SK-N-SH treated with all-trans-retinoic acid at 6 μM for 48 hours (cell line): Measurements from ENCODE around the gene CD86.

Experiments used
- ARNTL ChIP-seq: fragments of 450-650 bp; formaldehyde crosslinking; IDR thresholded peaks from 2 replicates; pipeline ENCODE4 v1.5.0; 2020; ENCODE audit warnings: low read depth, mild to moderate bottlenecking, moderate library complexity, borderline replicate concordance
- BACH2 ChIP-seq: fragments of 250-450 bp; sonication (Bioruptor Pico); IDR thresholded peaks from 2 replicates; pipeline ENCODE4 v1.9.0; 2021; ENCODE audit warnings: mild to moderate bottlenecking, borderline replicate concordance
- CREB5 ChIP-seq: fragments of 250-450 bp; sonication (Bioruptor Pico); IDR thresholded peaks from 2 replicates; pipeline ENCODE4 v1.5.1; 2020; ENCODE audit warnings: low read depth, mild to moderate bottlenecking, moderate library complexity
- CSRNP3 ChIP-seq: fragments of 250-450 bp; sonication (Bioruptor Pico); IDR thresholded peaks from 2 replicates; pipeline ENCODE4 v1.5.1; 2021; ENCODE audit warnings: mild to moderate bottlenecking, moderate library complexity
- ISL1 ChIP-seq: fragments of 250-450 bp; sonication (Bioruptor Pico); IDR thresholded peaks from 2 replicates; pipeline ENCODE4 v2.1.2; 2022; ENCODE audit warnings: mild to moderate bottlenecking, moderate library complexity
- OSR1 ChIP-seq: fragments of 250-450 bp; sonication (Bioruptor Pico); IDR thresholded peaks from 2 replicates; pipeline ENCODE4 v1.8.0; 2022; ENCODE audit warnings: moderate library complexity, mild to moderate bottlenecking, inconsistent platforms
- PATZ1 ChIP-seq: fragments of 250-450 bp; sonication (Bioruptor Pico); IDR thresholded peaks from 2 replicates; pipeline ENCODE4 v1.8.0; 2020; ENCODE audit warnings: mild to moderate bottlenecking, moderate library complexity, borderline replicate concordance
- TOX ChIP-seq: fragments of 250-450 bp; sonication (Bioruptor Pico); IDR thresholded peaks from 2 replicates; pipeline ENCODE4 v1.8.0; 2021; ENCODE audit warnings: mild to moderate bottlenecking, moderate library complexity, borderline replicate concordance
- ZC3H10 ChIP-seq: fragments of 250-450 bp; sonication (Bioruptor Pico); IDR thresholded peaks from 2 replicates; pipeline ENCODE4 v1.5.1; 2021; ENCODE audit warnings: mild to moderate bottlenecking, moderate library complexity
- ZFP30 ChIP-seq: fragments of 450-650 bp; formaldehyde crosslinking; IDR thresholded peaks from 2 replicates; pipeline ENCODE4 v1.5.0; 2022; ENCODE audit warnings: mild to moderate bottlenecking, moderate library complexity
- ZNF565 ChIP-seq: fragments of 450-650 bp; formaldehyde crosslinking; conservative IDR thresholded peaks from 2 replicates; pipeline ENCODE4 v1.5.0; 2020; ENCODE audit warnings: low read depth, mild to moderate bottlenecking, moderate library complexity
- ZNF8 ChIP-seq: fragments of 450-650 bp; formaldehyde crosslinking; IDR thresholded peaks from 2 replicates; pipeline ENCODE4 v1.5.0; 2020; ENCODE audit warnings: mild to moderate bottlenecking, moderate library complexity

GRCh38 chr3:122079524-122080206 lies 24.5 kb downstream of the CD86 start:
- TF ChIP-seq ZNF8 (CRISPR knock-in tag), result no peak
- TF ChIP-seq ARNTL, result no peak
- no peak for TF ChIP-seq ZC3H10
- TF ChIP-seq CSRNP3, result no peak
- no peak for TF ChIP-seq BACH2 (CRISPR knock-in tag)
- TF ChIP-seq ZFP30 (CRISPR knock-in tag), result no peak
- TF ChIP-seq TOX (CRISPR knock-in tag), result no peak
- TF ChIP-seq ZNF565 (CRISPR knock-in tag), result no peak
- TF ChIP-seq CREB5, result no peak
- TF ChIP-seq PATZ1, result no peak
- no peak for TF ChIP-seq ISL1 (CRISPR knock-in tag)
- TF ChIP-seq OSR1 (CRISPR knock-in tag), result no peak
